Astrocyte (in vitro differentiated cells and primary cell): ENCODE data around the gene EPHA7. TPM values are rescaled to one million over a fixed set of nuclear protein-coding genes. Genes with fewer than 3 reads are reported as not detected.

Experiments
- DNase-seq: peaks from one replicate; pipeline ENCODE4 v3.0.0-alpha.2; 2010; ENCODE audit warnings: low read depth
- FAIRE-seq: peaks from 2 replicates; lab custom pipeline; 2011; peaks lifted over from hg19 to GRCh38; lab: Jason Lieb, UNC
- H2AFZ ChIP-seq: 2 replicates; pipeline ENCODE4 v1.6.0; 2012; ENCODE audit warnings: low read depth, low read length, inconsistent platforms
- H3K27ac ChIP-seq: 2 replicates; pipeline ENCODE4 v1.5.1; 2011; ENCODE audit warnings: low read depth, low read length, inconsistent platforms
- H3K27me3 ChIP-seq: 2 replicates; pipeline ENCODE4 v1.6.0; 2011; ENCODE audit warnings: low read length, inconsistent platforms; ENCODE audit not compliant: insufficient read depth
- H3K36me3 ChIP-seq: 2 replicates; pipeline ENCODE4 v1.5.1; 2011; ENCODE audit warnings: low read length, inconsistent platforms; ENCODE audit not compliant: insufficient read depth
- H3K4me1 ChIP-seq: 2 replicates; pipeline ENCODE4 v1.5.1; 2011; ENCODE audit warnings: low read length, inconsistent platforms; ENCODE audit not compliant: insufficient read depth
- H3K4me2 ChIP-seq: 2 replicates; pipeline ENCODE4 v1.6.0; 2012; ENCODE audit warnings: low read length, inconsistent platforms
- H3K4me3 ChIP-seq: 2 replicates; pipeline ENCODE4 v1.5.1; 2011; ENCODE audit warnings: low read depth, mild to moderate bottlenecking, low read length, inconsistent platforms; ENCODE audit not compliant: insufficient read depth
- H3K79me2 ChIP-seq: 2 replicates; pipeline ENCODE4 v1.6.0; 2012; ENCODE audit warnings: mild to moderate bottlenecking, low read length, inconsistent platforms; ENCODE audit not compliant: insufficient read depth
- H3K9ac ChIP-seq: 2 replicates; pipeline ENCODE4 v1.6.0; 2012; ENCODE audit warnings: mild to moderate bottlenecking, low read length, inconsistent platforms
- H3K9me3 ChIP-seq: 2 replicates; pipeline ENCODE4 v1.5.1; 2012; ENCODE audit warnings: low read depth, mild to moderate bottlenecking, low read length, inconsistent platforms; ENCODE audit not compliant: insufficient read depth
- H4K20me1 ChIP-seq: 2 replicates; pipeline ENCODE4 v1.6.0; 2012; ENCODE audit warnings: low read length, inconsistent platforms; ENCODE audit not compliant: insufficient read depth
- H3K27ac Mint-ChIP-seq: one replicate; pipeline ENCODE4 v1.8.0; 2021; ENCODE audit warnings: mild to moderate bottlenecking, mixed read lengths; ENCODE audit not compliant: unreplicated experiment
- H3K27me3 Mint-ChIP-seq: one replicate; pipeline ENCODE4 v1.8.0; 2021; ENCODE audit warnings: low read depth, mixed read lengths; ENCODE audit not compliant: unreplicated experiment
- H3K36me3 Mint-ChIP-seq: one replicate; pipeline ENCODE4 v1.8.0; 2021; ENCODE audit warnings: low read depth, mixed read lengths; ENCODE audit not compliant: unreplicated experiment
- H3K4me1 Mint-ChIP-seq: one replicate; pipeline ENCODE4 v1.8.0; 2021; ENCODE audit warnings: low read depth, mixed read lengths; ENCODE audit not compliant: unreplicated experiment
- H3K4me3 Mint-ChIP-seq: one replicate; pipeline ENCODE4 v1.8.0; 2021; ENCODE audit warnings: mild to moderate bottlenecking, moderate library complexity, mixed read lengths; ENCODE audit not compliant: unreplicated experiment
- H3K9me3 Mint-ChIP-seq: one replicate; pipeline ENCODE4 v1.8.0; 2021; ENCODE audit warnings: mild to moderate bottlenecking, mixed read lengths; ENCODE audit not compliant: unreplicated experiment
- EZH2 ChIP-seq: IDR thresholded peaks from 2 replicates; pipeline ENCODE4 v1.6.1; 2012; ENCODE audit warnings: mild to moderate bottlenecking, low read length, inconsistent platforms; ENCODE audit not compliant: insufficient read depth
- total RNA-seq: library from RNA; stranded (reverse); gene quantifications from 2 replicates; pipeline ENCODE4 v1.2.1, GENCODE V29; 2021
- TF ChIP-seq, protein P1 (sequence below): IDR thresholded peaks from 2 replicates; pipeline ENCODE4 v1.5.1; 2011; ENCODE audit warnings: low read depth, mild to moderate bottlenecking, inconsistent platforms, low read length, moderate library complexity; ENCODE audit not compliant: insufficient read depth

EPHA7 gene
- total RNA-seq, 1 donor from 2014 or later = 0.82 TPM

GRCh38 chr6:93329301-93330000, 89.9 kb downstream of the EPHA7 start:
- no peaks in the 10 kb centered on the region for H3K4me1 ChIP-seq
- no peaks in the 10 kb centered on the region for H4K20me1 ChIP-seq
- H3K4me3 ChIP-seq = no peak overlapping the region
- Mint-ChIP-seq H3K27me3 (no peaks in the 10 kb centered on the region), H3K4me1 (no peaks in the 10 kb centered on the region), H3K4me3 (no peak overlapping the region), H3K9me3 (no peaks in the 10 kb centered on the region), H3K36me3 (no peaks in the 10 kb centered on the region), H3K27ac (no peak overlapping the region)
- DNase-seq (no peak), FAIRE-seq (no peak)
- no peaks in the 10 kb centered on the region for H3K79me2 ChIP-seq
- no peaks in the 10 kb centered on the region for H3K27me3 ChIP-seq
- no peak for TF ChIP-seq EZH2
- TF ChIP-seq, protein P1, sequence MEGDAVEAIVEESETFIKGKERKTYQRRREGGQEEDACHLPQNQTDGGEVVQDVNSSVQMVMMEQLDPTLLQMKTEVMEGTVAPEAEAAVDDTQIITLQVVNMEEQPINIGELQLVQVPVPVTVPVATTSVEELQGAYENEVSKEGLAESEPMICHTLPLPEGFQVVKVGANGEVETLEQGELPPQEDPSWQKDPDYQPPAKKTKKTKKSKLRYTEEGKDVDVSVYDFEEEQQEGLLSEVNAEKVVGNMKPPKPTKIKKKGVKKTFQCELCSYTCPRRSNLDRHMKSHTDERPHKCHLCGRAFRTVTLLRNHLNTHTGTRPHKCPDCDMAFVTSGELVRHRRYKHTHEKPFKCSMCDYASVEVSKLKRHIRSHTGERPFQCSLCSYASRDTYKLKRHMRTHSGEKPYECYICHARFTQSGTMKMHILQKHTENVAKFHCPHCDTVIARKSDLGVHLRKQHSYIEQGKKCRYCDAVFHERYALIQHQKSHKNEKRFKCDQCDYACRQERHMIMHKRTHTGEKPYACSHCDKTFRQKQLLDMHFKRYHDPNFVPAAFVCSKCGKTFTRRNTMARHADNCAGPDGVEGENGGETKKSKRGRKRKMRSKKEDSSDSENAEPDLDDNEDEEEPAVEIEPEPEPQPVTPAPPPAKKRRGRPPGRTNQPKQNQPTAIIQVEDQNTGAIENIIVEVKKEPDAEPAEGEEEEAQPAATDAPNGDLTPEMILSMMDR = no peak
- no peaks in the 10 kb centered on the region for H3K36me3 ChIP-seq
- H3K9me3 ChIP-seq = no peaks in the 10 kb centered on the region
- no peak overlapping the region for H3K27ac ChIP-seq
- H3K4me2 ChIP-seq = no peak overlapping the region
- no peak overlapping the region for H2AFZ ChIP-seq
- H3K9ac ChIP-seq = no peak overlapping the region

DNA sequence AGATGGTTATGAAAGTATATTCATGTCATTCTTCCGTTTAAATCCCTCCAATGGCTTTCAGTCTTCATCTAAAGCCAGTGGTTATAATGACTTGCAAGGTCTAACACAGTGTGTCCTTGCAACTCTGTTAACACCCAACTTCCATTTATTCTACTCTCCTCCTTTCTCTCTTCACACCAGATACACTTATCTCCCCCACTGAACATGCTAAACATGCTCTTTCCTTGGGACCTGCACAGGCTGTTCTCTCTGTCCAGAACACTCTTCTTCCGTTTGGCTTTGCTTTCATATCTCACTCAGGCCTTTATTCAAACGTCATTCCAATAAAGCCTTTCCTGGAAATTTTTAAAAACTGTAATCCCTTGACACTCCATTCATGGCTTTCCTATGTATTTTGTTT, 91.5 kb downstream of the EPHA7 start:
- Mint-ChIP-seq H3K9me3 (no peaks in the 10 kb centered on the region), H3K27me3 (no peaks in the 10 kb centered on the region), H3K36me3 (no peaks in the 10 kb centered on the region), H3K4me1 (no peaks in the 10 kb centered on the region), H3K4me3 (no peak overlapping the region), H3K27ac (no peak overlapping the region)
- Histone ChIP-seq H3K27ac (no peak overlapping the region), H4K20me1 (no peaks in the 10 kb centered on the region), H3K4me2 (no peak overlapping the region), H3K4me3 (no peak overlapping the region), H3K4me1 (no peaks in the 10 kb centered on the region), H3K36me3 (no peaks in the 10 kb centered on the region), H2AFZ (no peak overlapping the region), H3K27me3 (no peaks in the 10 kb centered on the region), H3K79me2 (no peaks in the 10 kb centered on the region), H3K9me3 (no peaks in the 10 kb centered on the region), H3K9ac (no peak overlapping the region)
- FAIRE-seq (no peak), DNase-seq (no peak)
- TF ChIP-seq, protein P1 = no peak
- no peak for TF ChIP-seq EZH2

- no peaks in the 10 kb centered on the region for H3K79me2 ChIP-seq
- no peaks in the 10 kb centered on the region for H4K20me1 ChIP-seq
- FAIRE-seq (no peak), DNase-seq (no peak)
- no peaks in the 10 kb centered on the region for H3K9me3 ChIP-seq
- Mint-ChIP-seq H3K4me3 (no peak overlapping the region), H3K27ac (no peak overlapping the region), H3K4me1 (no peaks in the 10 kb centered on the region), H3K36me3 (no peaks in the 10 kb centered on the region), H3K9me3 (no peaks in the 10 kb centered on the region), H3K27me3 (no peaks in the 10 kb centered on the region)
- H3K27me3 ChIP-seq = no peaks in the 10 kb centered on the region
- H3K4me2 ChIP-seq = no peak overlapping the region
- H2AFZ ChIP-seq = no peak overlapping the region
- no peak overlapping the region for H3K9ac ChIP-seq
- TF ChIP-seq, protein P1 = no peak
- TF ChIP-seq EZH2 = no peak
- no peaks in the 10 kb centered on the region for H3K36me3 ChIP-seq
- no peak overlapping the region for H3K27ac ChIP-seq
- no peak overlapping the region for H3K4me3 ChIP-seq
- H3K4me1 ChIP-seq = no peaks in the 10 kb centered on the region
Measured at GRCh38 chr6:93325761-93326160, 93.6 kb downstream of the EPHA7 start.
